Activated effector memory CD4-positive, alpha-beta T cell treated with anti-CD3 and anti-CD28 coated beads, Interleukin-2, amount 50 U/mL, for 16 hours (primary cell): ENCODE results near the gene RAB3GAP2.
"Not testable (repeated sequence)": the region's sequence is repeated elsewhere in the genome, so short reads cannot be mapped to it uniquely, and the experiment has no call there.

ENCODE experiments used
- DNase-seq: peaks from one replicate; pipeline ENCODE4 v3.0.0-alpha.2; 2020

RAB3GAP2 gene

DNA sequence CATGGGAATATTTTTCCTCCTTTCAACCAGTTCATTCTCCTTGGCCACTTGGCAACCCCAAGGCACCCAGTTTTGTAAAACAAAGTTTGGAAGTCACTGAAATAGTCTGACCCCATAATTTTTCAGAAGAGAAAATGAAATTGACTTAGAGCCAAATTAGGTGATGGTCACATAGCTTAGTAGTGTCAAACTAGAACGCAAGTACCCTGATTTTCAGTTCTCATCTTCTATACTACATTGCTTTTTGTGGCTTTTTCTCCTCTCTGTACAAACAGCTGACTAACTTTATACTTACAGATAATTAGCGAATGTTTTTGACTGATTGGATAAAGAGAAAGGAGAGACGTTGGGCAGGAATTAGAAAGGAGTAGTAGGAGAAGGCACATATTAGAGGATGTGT lies 145.2 kb downstream of the RAB3GAP2 start:
- DNase-seq: no peak

DNA sequence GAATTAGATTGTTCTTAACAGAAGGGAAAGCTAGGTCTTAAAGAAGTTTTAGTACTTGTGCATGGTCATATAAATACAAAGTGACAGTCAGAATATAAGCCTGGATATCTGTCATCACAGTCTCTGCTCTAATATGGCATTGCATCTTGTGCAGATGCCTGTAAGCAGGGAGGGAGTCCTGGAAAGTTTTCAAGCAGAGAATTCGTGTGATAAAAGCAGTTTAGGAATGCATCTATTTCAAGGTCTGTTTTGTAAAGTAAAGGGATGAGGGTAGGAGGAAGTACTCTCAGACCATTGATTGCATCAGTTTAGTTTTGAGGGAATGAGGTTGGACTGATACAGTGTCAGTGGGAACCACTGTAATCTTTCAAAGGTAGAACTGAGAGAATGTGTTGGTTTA lies 147.7 kb downstream of the RAB3GAP2 start:
- no peak for DNase-seq

DNA sequence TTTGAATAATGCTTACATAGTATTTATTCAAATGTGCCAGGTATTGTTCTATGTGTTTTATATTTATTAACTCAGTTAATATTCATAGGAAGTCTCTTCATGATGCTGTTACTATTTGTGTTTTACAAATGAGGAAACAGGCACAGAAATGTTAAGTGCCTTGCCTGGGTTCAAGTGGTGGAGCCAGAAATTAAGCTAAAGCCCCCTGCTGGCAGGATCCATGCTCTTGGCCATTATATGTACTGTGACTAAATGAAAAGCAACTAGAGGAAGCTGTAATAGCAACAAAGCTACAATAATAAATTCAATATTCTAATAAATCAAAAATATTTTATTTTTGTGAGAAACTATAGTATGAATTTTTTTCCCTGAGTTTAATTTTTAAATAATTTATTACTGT lies 148.4 kb downstream of the RAB3GAP2 start:
- no peak for DNase-seq

DNA sequence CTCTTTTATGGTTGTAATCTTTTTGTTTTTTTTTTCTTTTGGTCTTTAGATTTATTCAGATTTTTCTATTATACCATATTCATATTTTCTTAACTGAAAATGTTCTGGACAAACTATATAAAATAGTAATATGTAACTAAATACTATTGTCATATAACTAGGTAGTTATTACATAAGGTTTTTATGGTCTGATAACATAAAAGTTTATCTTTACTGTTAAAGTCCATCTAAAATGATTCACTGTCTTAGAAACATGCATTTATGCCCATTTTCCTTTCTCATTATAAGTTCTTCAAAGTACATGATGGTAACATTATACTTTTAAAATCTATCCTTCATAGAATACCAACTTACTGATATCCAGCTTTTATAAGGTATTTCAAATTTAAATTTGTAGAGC lies 149.2 kb downstream of the RAB3GAP2 start:
- DNase-seq: no peak

DNA sequence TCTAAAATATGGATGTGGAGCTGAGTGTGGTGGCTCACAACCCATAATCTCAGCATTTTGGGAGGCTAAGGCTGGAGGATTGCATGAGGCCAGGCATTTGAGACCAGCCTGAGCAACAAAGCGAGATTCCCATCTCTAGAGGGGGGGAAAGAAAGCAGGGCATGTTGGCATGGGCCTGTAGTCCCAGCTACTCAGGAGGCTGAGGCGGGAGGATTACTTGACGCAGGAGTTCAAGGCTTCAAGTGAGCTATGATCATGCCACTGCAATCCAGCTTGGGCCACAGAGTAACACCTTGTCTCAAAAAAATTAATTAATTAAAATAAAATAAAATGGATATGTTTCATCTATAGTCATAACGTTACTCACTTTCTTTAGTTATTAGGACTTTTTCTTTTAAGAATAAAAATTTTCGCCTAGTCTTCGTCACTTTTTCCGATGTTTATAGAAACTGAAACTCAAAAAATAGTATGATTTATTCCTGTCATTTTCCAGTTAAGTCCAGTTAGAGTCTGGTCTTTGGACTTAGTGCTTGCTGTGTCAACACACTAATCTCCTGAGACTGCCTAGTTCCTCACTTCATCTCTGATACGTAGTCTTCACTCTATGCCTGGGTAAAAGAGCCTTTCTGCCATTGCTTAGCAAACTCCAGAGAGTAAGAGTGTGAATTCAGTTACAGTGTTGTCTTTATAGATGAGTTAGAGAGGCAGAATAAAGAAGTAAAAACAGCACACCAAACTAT lies 150.3 kb downstream of the RAB3GAP2 start:
- DNase-seq: no peak

DNA sequence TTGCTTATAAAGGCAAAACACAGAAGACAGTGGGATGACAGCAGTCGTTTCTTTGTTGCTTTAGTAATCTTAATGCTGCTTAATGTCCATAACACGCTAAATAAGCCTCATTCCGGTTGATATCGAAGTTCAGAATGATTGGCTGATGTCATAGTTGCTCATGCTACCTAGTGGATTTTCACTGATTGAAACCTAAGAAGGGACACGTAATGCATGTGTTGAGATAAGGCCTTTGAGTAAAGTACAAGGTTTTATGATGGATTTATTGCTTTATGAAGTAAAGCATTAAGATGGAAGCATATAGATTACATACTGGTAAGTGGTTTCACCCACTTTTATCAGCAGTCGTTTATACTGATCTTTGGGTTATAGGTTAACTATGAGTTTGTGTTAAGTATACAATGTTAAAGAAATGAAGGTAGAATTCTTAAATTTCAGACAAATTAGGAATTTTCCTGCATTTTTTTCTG lies 153.2 kb downstream of the RAB3GAP2 start:
- DNase-seq: no peak

DNA sequence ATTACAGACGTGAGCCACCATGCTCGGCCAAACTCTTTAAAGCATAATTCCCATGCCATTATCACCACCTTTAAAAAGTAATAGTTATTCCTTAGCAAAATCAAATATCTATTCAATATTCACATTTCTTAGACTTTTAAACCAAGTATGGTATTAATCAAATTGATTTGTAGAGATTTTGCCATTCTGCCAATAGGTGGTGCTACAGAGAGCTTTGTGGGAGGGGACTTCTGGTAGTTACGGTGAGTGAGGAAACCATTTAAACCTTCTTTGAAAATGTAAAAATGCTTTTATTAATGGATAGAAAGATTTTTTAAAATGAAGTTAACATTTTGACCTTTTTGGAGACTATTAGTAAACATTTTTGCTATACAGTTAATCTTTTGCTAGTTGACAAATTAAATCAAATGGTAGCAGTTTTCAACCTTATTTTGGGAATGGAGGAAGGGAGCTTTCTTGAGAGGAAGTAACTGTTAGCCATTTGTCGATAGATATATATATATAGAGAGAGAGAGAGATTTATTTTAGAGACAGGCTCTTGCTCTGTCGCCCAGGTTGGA lies 159.0 kb downstream of the RAB3GAP2 start:
- no peak for DNase-seq

DNA sequence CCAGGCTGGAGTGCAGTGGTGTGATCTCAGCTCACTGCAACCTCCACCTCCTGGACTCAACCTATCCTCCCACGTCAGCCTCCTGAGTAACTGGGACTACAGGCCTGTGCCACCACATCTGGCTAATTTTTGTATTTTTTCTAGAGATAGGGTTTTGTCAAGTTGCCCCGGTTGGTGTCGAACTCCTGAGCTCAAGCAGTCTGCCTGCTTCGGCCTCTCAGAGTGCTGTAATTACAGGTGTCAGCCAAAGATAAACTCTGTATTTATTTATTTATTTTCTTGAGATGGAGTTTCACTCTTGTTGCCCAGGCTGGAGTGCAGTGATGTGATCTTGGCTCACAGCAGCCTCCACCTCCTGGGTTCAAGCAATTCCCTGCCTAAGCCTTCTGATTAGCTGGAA lies 159.7 kb downstream of the RAB3GAP2 start:
- DNase-seq: not testable (repeated sequence)

DNA sequence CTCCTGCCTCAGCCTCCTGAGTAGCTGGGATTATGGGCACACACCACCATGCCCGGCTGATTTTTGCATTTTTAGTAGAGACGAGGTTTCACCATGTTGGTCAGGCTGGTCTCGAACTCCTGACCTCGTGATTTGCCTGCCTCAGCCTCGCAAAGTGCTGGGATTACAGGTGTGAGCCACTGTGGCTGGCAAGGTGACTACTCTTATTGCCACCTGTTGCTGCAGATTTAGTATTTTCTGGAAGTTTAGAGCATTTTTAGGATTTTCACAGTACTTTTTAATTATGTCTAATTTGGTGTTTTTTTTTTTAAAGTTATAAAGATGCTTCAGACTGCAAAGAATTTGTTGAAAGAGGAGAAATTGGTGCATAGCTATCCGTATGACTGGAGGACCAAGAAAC lies 161.8 kb downstream of the RAB3GAP2 start:
- DNase-seq: not testable (repeated sequence)

DNA sequence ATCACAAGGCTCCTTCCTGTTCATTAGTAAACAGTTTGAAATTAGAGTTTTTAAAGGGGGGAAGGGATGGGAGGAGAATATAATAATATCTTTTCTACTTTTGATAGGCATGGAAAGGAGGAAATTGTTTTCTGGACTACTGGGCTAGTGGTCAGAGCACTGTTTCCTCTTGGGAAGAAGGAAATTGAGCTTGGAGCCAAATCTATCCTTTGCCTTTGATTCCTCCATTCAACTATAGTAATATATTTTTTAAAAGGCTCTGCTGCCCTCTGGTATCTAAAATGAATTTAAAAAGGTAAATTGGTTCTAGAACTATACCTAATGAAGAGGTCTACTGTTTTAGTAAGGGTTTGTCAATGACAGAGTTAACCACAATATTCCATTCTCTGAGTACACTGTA lies 172.4 kb downstream of the RAB3GAP2 start:
- no peak for DNase-seq
